Frontal cortex (tissue), 4 donors: ENCODE measurements around the gene CUL4A. TPM values are rescaled to one million over a fixed set of nuclear protein-coding genes. Genes with fewer than 3 reads are reported as not detected.
A peak's percentile ranks its signal among the peaks of the same experiment; 100 is the strongest.
"Not testable (repeated sequence)": the region's sequence is repeated elsewhere in the genome, so short reads cannot be mapped to it uniquely, and the experiment has no call there.

Experiments used
- DNase-seq, 2 donors: peaks; one replicate each; pipeline ENCODE4 v3.0.0; 2012; ENCODE audit warnings: low spot score in 2 of 2
- FAIRE-seq: peaks from 2 replicates; lab custom pipeline; 2012; peaks lifted over from hg19 to GRCh38; lab: Jason Lieb, UNC
- total RNA-seq: library from RNA; depleted of rRNA; stranded (reverse); fragments of >200 nt; gene quantifications from one replicate; pipeline ENCODE4 v1.2.3, GENCODE V29; 2014
- donor health status: control.
- donor health status: control.
- donor health status: control.

CUL4A gene
- total RNA-seq, 1 donor from 2014 or later, result 61.6 TPM

- FAIRE-seq, result no peak
- no peak for DNase-seq
Measured at GRCh38 chr13:113231306-113232207, 22.1 kb downstream of the CUL4A start.

- no peak for DNase-seq
- FAIRE-seq, result no peak
Measured at GRCh38 chr13:113232208-113233003, 23.0 kb downstream of the CUL4A start.

DNA sequence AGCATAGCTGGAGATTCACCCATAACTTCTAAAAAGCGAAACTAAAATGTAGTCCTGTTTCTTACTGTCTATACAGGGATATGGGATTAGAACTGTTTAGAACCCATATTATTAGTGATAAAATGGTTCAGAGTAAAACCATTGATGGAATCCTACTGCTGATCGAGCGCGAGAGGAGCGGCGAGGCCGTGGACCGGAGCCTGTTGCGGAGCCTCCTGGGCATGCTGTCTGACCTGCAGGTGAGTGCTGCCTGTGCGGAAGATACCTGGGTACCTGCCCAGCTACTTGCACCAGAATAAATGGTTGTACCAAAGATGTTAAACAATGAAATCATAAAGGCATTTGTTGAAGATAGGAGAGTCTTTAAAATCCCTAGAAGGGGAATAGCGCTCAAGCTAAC is 23.7 kb downstream of the CUL4A start:
- FAIRE-seq (no peak), DNase-seq (no peak)

DNA sequence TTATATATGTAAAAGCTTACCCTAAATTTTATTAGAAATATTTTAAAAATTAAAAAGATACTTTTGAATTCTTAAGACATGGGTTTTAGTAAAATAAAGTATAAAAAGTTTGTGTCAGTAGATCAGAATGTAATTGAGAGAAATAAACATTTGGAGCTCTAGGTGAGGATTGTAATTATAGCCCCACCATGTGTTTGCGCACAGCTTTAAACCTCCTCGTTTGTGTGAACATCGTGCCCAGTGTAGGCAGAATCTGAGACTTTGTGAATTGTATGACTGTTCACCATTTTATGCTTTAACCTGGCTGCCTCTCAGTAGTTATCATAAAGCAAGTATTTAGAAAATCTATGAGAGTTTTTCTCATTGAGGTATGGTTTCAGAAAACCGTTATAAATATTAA is 29.1 kb downstream of the CUL4A start:
- FAIRE-seq, result peak; percentile 60
- DNase-seq, result peak in 1 of 2 donors; percentile 36

GRCh38 chr13:113239357-113239756 is 29.9 kb downstream of the CUL4A start:
- DNase-seq (no peak), FAIRE-seq (no peak)

- DNase-seq (no peak), FAIRE-seq (no peak)
Measured at GRCh38 chr13:113239986-113240385, 30.6 kb downstream of the CUL4A start.

- DNase-seq, FAIRE-seq: not testable (repeated sequence)
Measured at GRCh38 chr13:113241623-113242022, 32.2 kb downstream of the CUL4A start.

GRCh38 chr13:113243847-113244246 is 34.4 kb downstream of the CUL4A start:
- FAIRE-seq, result no peak

GRCh38 chr13:113245849-113246796 is 36.7 kb downstream of the CUL4A start:
- FAIRE-seq (no peak), DNase-seq (no peak)

More at GRCh38 chr13:113243847-113244246, 34.4 kb downstream of the CUL4A start:
- no peak for DNase-seq

GRCh38 chr13:113252516-113253095 is 43.2 kb downstream of the CUL4A start:
- no peak for DNase-seq
- FAIRE-seq, result no peak

GRCh38 chr13:113257908-113258307 is 48.5 kb downstream of the CUL4A start:
- DNase-seq, FAIRE-seq: not testable (repeated sequence)

- no peak for FAIRE-seq
- DNase-seq, result no peak
Measured at GRCh38 chr13:113258321-113259054, 49.1 kb downstream of the CUL4A start.

GRCh38 chr13:113260996-113261395 is 51.6 kb downstream of the CUL4A start:
- no peak for FAIRE-seq
- DNase-seq, result no peak

DNA sequence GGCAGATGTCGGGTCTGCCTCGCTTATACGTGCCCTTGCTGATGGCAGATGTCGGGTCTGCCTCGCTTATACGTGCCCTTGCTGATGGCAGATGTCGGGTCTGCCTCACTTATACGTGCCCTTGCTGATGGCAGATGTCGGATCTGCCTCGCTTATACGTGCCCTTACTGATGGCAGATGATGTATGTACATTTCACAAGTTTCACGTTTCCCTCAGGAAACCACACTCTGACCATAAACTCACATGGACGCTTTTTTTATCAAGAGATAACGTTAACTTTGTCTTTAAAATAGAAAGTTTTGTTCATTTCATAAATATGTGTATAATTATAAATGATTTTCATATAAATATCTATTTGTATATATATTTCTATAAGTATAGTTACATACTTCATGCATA is 53.6 kb downstream of the CUL4A start:
- FAIRE-seq, DNase-seq: not testable (repeated sequence)

- FAIRE-seq, result no peak
- DNase-seq, result no peak
Measured at GRCh38 chr13:113267642-113268405, 58.4 kb downstream of the CUL4A start.

GRCh38 chr13:113272031-113272430 is 62.6 kb downstream of the CUL4A start:
- FAIRE-seq, result no peak
- no peak for DNase-seq

- no peak for DNase-seq
- no peak for FAIRE-seq
Measured at GRCh38 chr13:113272701-113273181, 63.3 kb downstream of the CUL4A start.

DNA sequence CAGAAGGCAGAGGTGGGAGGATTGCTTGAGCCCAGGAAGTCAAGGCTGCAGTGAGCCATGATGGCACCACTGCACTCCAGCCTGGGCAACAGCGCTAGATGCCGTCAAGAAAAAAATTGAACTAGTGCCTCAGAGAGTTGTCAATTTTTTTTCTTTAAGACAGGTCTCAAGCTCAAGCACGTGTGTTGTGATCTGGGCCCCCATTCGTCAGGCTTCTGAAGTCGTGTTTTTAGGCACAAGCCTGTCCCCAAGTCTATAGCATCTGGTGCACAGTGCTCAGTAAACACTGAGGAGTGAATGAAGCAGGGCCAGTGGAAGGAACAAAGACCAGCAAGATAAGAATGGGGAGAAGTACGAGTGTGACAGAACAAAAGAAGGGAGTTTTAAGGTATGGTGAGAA is 63.9 kb downstream of the CUL4A start:
- DNase-seq (no peak), FAIRE-seq (no peak)
